CD14-positive monocyte (primary cell): Measurements from ENCODE around the gene DENND4A. TPM values are rescaled to one million over a fixed set of nuclear protein-coding genes. Genes with fewer than 3 reads are reported as not detected.

ENCODE experiments used
- DNase-seq, 3 donors: peaks; one replicate each; pipeline ENCODE4 v3.0.0-alpha.2; 2011 to 2022
- H2AFZ ChIP-seq: 2 replicates; pipeline ENCODE4 v1.6.0; 2012; ENCODE audit warnings: mild to moderate bottlenecking, low read depth, low read length, inconsistent platforms; ENCODE audit not compliant: insufficient read depth, poor library complexity, severe bottlenecking
- H3K27ac ChIP-seq, 2 donors: 1 replicate in 1 of 2; 2 replicates in 1 of 2; pipeline ENCODE4 v1.5.1; 2012 to 2013; ENCODE audit warnings: low read length in 2 of 2, control low read depth in 1 of 2, inconsistent platforms in 1 of 2, low read depth in 1 of 2, mild to moderate bottlenecking in 1 of 2
- H3K27me3 ChIP-seq, 2 donors: one replicate each; pipeline versions ENCODE4 v1.6.0 to v1.6.1; 2011 to 2013; ENCODE audit warnings: low read length in 2 of 2; ENCODE audit not compliant: control insufficient read depth in 2 of 2, insufficient read depth in 2 of 2
- H3K36me3 ChIP-seq, 2 donors: replicated peaks in 1 of 2; 1 replicate in 1 of 2; 2 replicates in 1 of 2; pipeline versions ENCODE4 v1.5.1 to v1.6.1; 2012 to 2013; ENCODE audit warnings: low read length in 2 of 2, control low read depth in 1 of 2, inconsistent platforms in 1 of 2, mild to moderate bottlenecking in 1 of 2; ENCODE audit not compliant: insufficient read depth in 2 of 2, control insufficient read depth in 1 of 2
- H3K4me1 ChIP-seq, 2 donors: 1 replicate in 1 of 2; 2 replicates in 1 of 2; pipeline versions ENCODE4 v1.5.1 to v1.6.1; 2012 to 2013; ENCODE audit warnings: low read length in 2 of 2, control low read depth in 1 of 2, inconsistent platforms in 1 of 2, mild to moderate bottlenecking in 1 of 2, moderate library complexity in 1 of 2; ENCODE audit not compliant: insufficient read depth in 2 of 2, control insufficient read depth in 1 of 2
- H3K4me2 ChIP-seq: replicated peaks from 2 replicates; pipeline ENCODE3; 2012; ENCODE audit warnings: low read length, moderate library complexity, mild to moderate bottlenecking; ENCODE audit not compliant: poor library complexity, severe bottlenecking; ENCODE audit errors: extremely low read depth
- H3K4me3 ChIP-seq, 3 experiments: fragments of 200-600 bp in 1 of 3; sonication (generic) in 1 of 3; replicated peaks in 1 of 3; 1 replicate in 2 of 3; 2 replicates in 1 of 3; pipeline ENCODE4 v1.5.1; 2011 to 2013; ENCODE audit warnings: low read length in 3 of 3, mild to moderate bottlenecking in 3 of 3, control low read depth in 2 of 3, low read depth in 2 of 3, inconsistent platforms in 1 of 3, moderate library complexity in 1 of 3
- H3K79me2 ChIP-seq: 2 replicates; pipeline ENCODE4 v1.6.0; 2012; ENCODE audit warnings: mild to moderate bottlenecking, control low read depth, inconsistent platforms, low read length, moderate library complexity; ENCODE audit not compliant: insufficient read depth
- H3K9ac ChIP-seq: 2 replicates; pipeline ENCODE4 v1.6.0; 2017; ENCODE audit warnings: low read length, mild to moderate bottlenecking; ENCODE audit not compliant: insufficient read depth, poor library complexity, severe bottlenecking
- H3K9me3 ChIP-seq, 2 donors: replicated peaks in 1 of 2; 1 replicate in 1 of 2; 2 replicates in 1 of 2; pipeline versions ENCODE4 v1.5.1 to v1.6.1; 2012 to 2013; ENCODE audit warnings: low read length in 2 of 2, control low read depth in 1 of 2; ENCODE audit not compliant: control insufficient read depth in 1 of 2, insufficient read depth in 1 of 2
- H4K20me1 ChIP-seq: 2 replicates; pipeline ENCODE4 v1.6.0; 2012; ENCODE audit warnings: mild to moderate bottlenecking, low read length, control low read depth, moderate library complexity; ENCODE audit not compliant: insufficient read depth
- H3K27ac Mint-ChIP-seq, 7 donors: one replicate each; pipeline ENCODE4 v1.8.0; 2020; ENCODE audit warnings: mild to moderate bottlenecking in 7 of 7, mixed read lengths in 7 of 7, moderate library complexity in 6 of 7, inconsistent platforms in 2 of 7
- H3K27me3 Mint-ChIP-seq, 3 donors: one replicate each; pipeline ENCODE4 v1.8.0; 2021 to 2022; ENCODE audit warnings: low read depth in 3 of 3, mild to moderate bottlenecking in 3 of 3, mixed read lengths in 3 of 3, moderate library complexity in 3 of 3, inconsistent platforms in 1 of 3
- H3K36me3 Mint-ChIP-seq, 2 donors: one replicate each; pipeline ENCODE4 v1.8.0; 2020; ENCODE audit warnings: mixed read lengths in 2 of 2, inconsistent platforms in 1 of 2, mild to moderate bottlenecking in 1 of 2
- H3K4me1 Mint-ChIP-seq: one replicate; pipeline ENCODE4 v1.8.0; 2020; ENCODE audit warnings: mild to moderate bottlenecking, mixed read lengths
- H3K4me3 Mint-ChIP-seq, 2 donors: one replicate each; pipeline ENCODE4 v1.8.0; 2020; ENCODE audit warnings: mild to moderate bottlenecking in 2 of 2, mixed read lengths in 2 of 2, moderate library complexity in 1 of 2
- H3K9me3 Mint-ChIP-seq, 7 donors: one replicate each; pipeline ENCODE4 v1.8.0; 2020 to 2022; ENCODE audit warnings: mixed read lengths in 7 of 7, mild to moderate bottlenecking in 6 of 7, moderate library complexity in 6 of 7, inconsistent platforms in 2 of 7
- CTCF ChIP-seq: fragments of 200-600 bp; IDR thresholded peaks from one replicate; pipeline ENCODE4 v1.8.0; 2022; ENCODE audit warnings: antibody characterized with exemption, mild to moderate bottlenecking
- WGBS: methylation state at CpG from one replicate; pipeline ENCODE4 v1.1.5; 2013; ENCODE audit warnings: missing lambda C conversion rate; ENCODE audit not compliant: insufficient coverage; 5-methylcytosine and 5-hydroxymethylcytosine counted together
- intact Hi-C, 2 donors: fragments of 100-400 bp; cut with micrococcal nuclease; formaldehyde crosslinking; loops; one replicate each; pipeline versions ENCODE4 v1.15.0 to v1.15.1; 2023
- polyA plus RNA-seq, 3 donors: library from polyadenylated mRNA; depleted of rRNA in 1 of 3; unstranded in 2 of 3; stranded (reverse) in 1 of 3; fragments of 300-500 nt in 2 of 3; fragments of >200 nt in 1 of 3; fragmentation: Illumina TruSeq in 2 of 3; gene quantifications; 1 replicate in 2 of 3; 2 replicates in 1 of 3; pipeline ENCODE4 v1.2.3, GENCODE V29; 2012 to 2021

The DENND4A gene
- polyA plus RNA-seq, 3 donors = 4.6 to 11.0 (median 6.9) TPM

GRCh38 chr15:65822316-65822715 lies 30.2 kb upstream of the DENND4A start:
- peaks cover 51% of the 10 kb centered on the region for H3K4me1 Mint-ChIP-seq

GRCh38 chr15:65821070-65821469 lies 29.0 kb upstream of the DENND4A start:
- Mint-ChIP-seq H3K9me3 (peaks cover 0 to 3% (median 0%) of the 10 kb centered on the region in 7 donors), H3K4me1 (peaks cover 46% of the 10 kb centered on the region), H3K27me3 (peaks cover 0 to 4% (median 0%) of the 10 kb centered on the region in 3 donors), H3K27ac (peak overlapping the region in 3 of 7 donors; percentile 10 to 40 (median 24)), H3K4me3 (no peak overlapping the region), H3K36me3 (no peaks in the 10 kb centered on the region)
- Histone ChIP-seq H3K9ac (no peak overlapping the region), H4K20me1 (no peaks in the 10 kb centered on the region), H3K4me2 (no peak overlapping the region), H3K4me1 (peaks cover 28 to 36% of the 10 kb centered on the region in 2 donors), H3K36me3 (no peaks in the 10 kb centered on the region), H3K4me3 (no peak overlapping the region), H3K27me3 (no peaks in the 10 kb centered on the region), H3K9me3 (no peaks in the 10 kb centered on the region), H3K79me2 (no peaks in the 10 kb centered on the region), H3K27ac (no peak overlapping the region), H2AFZ (no peak overlapping the region)
- DNase-seq = no peak
- intact Hi-C loops = no loop called here
- TF ChIP-seq CTCF = no peak

More at GRCh38 chr15:65822316-65822715, 30.2 kb upstream of the DENND4A start:
- Mint-ChIP-seq H3K27ac (peak overlapping the region in 1 of 7 donors; percentile 3), H3K4me3 (no peak overlapping the region), H3K9me3 (no peaks in the 10 kb centered on the region), H3K27me3 (peaks cover 0 to 3% (median 0%) of the 10 kb centered on the region in 3 donors), H3K36me3 (no peaks in the 10 kb centered on the region)
- Histone ChIP-seq H3K36me3 (no peaks in the 10 kb centered on the region), H2AFZ (no peak overlapping the region), H4K20me1 (no peaks in the 10 kb centered on the region), H3K79me2 (no peaks in the 10 kb centered on the region), H3K4me3 (no peak overlapping the region), H3K9me3 (no peaks in the 10 kb centered on the region), H3K9ac (no peak overlapping the region), H3K4me2 (no peak overlapping the region), H3K27me3 (no peaks in the 10 kb centered on the region), H3K27ac (no peak overlapping the region), H3K4me1 (peaks cover 33 to 43% of the 10 kb centered on the region in 2 donors)
- no peak for TF ChIP-seq CTCF
- intact Hi-C loops = no loop called here
- 100% methylated on average over 1 of the region's 3 CpGs for WGBS
- no peak for DNase-seq
